Kidney epithelial cell (primary cell): ENCODE measurements around the gene RNF146. TPM values are rescaled to one million over a fixed set of nuclear protein-coding genes. Genes with fewer than 3 reads are reported as not detected.

Experiments
- DNase-seq: peaks from one replicate; pipeline ENCODE4 v3.0.0-alpha.2; 2010; ENCODE audit warnings: low read depth
- H3K27me3 ChIP-seq: 2 replicates; pipeline ENCODE4 v1.6.0; 2011; ENCODE audit warnings: low read length; ENCODE audit not compliant: control insufficient read depth, insufficient read depth
- H3K36me3 ChIP-seq: 2 replicates; pipeline ENCODE4 v1.5.1; 2011; ENCODE audit warnings: low read length; ENCODE audit not compliant: control insufficient read depth, insufficient read depth
- H3K4me3 ChIP-seq: 2 replicates; pipeline ENCODE4 v1.5.1; 2011; ENCODE audit warnings: low read depth, mild to moderate bottlenecking, control low read depth, low read length
- total RNA-seq: library from RNA; depleted of rRNA; stranded (reverse); fragments of >200 nt; gene quantifications from 2 replicates; pipeline ENCODE4 v1.2.3, GENCODE V29; 2015
- TF ChIP-seq, protein P1 (sequence below): IDR thresholded peaks from 2 replicates; pipeline ENCODE4 v1.5.1; 2011; ENCODE audit warnings: mild to moderate bottlenecking, moderate library complexity, low read length, control low read depth, inconsistent platforms; ENCODE audit not compliant: insufficient read depth, poor library complexity, severe bottlenecking

Gene RNF146
- total RNA-seq, 1 donor from 2014 or later: 36.2 TPM

DNA sequence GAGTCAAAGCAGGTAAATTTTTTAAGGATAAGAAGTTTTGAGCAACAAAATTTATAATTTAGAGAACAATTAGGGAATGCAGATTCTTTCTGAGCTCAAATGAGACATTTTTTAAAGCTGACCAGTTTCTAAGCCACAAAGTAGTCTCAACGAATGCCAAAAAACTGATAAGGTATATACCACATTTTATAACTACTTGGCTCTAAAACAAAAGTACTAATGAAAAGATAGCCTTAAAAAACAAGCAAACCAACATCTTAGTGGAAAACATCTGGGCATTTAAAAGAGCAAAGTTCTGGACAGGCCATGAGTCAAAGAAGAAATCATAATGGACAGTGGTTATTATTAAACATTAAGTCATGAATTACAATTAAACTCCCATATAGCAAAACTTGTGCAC, 23.2 kb upstream of the RNF146 start:
- no peak for DNase-seq
- no peaks in the 10 kb centered on the region for H3K27me3 ChIP-seq
- TF ChIP-seq, protein P1, sequence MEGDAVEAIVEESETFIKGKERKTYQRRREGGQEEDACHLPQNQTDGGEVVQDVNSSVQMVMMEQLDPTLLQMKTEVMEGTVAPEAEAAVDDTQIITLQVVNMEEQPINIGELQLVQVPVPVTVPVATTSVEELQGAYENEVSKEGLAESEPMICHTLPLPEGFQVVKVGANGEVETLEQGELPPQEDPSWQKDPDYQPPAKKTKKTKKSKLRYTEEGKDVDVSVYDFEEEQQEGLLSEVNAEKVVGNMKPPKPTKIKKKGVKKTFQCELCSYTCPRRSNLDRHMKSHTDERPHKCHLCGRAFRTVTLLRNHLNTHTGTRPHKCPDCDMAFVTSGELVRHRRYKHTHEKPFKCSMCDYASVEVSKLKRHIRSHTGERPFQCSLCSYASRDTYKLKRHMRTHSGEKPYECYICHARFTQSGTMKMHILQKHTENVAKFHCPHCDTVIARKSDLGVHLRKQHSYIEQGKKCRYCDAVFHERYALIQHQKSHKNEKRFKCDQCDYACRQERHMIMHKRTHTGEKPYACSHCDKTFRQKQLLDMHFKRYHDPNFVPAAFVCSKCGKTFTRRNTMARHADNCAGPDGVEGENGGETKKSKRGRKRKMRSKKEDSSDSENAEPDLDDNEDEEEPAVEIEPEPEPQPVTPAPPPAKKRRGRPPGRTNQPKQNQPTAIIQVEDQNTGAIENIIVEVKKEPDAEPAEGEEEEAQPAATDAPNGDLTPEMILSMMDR: no peak
- no peaks in the 10 kb centered on the region for H3K36me3 ChIP-seq
- H3K4me3 ChIP-seq: no peak overlapping the region

DNA sequence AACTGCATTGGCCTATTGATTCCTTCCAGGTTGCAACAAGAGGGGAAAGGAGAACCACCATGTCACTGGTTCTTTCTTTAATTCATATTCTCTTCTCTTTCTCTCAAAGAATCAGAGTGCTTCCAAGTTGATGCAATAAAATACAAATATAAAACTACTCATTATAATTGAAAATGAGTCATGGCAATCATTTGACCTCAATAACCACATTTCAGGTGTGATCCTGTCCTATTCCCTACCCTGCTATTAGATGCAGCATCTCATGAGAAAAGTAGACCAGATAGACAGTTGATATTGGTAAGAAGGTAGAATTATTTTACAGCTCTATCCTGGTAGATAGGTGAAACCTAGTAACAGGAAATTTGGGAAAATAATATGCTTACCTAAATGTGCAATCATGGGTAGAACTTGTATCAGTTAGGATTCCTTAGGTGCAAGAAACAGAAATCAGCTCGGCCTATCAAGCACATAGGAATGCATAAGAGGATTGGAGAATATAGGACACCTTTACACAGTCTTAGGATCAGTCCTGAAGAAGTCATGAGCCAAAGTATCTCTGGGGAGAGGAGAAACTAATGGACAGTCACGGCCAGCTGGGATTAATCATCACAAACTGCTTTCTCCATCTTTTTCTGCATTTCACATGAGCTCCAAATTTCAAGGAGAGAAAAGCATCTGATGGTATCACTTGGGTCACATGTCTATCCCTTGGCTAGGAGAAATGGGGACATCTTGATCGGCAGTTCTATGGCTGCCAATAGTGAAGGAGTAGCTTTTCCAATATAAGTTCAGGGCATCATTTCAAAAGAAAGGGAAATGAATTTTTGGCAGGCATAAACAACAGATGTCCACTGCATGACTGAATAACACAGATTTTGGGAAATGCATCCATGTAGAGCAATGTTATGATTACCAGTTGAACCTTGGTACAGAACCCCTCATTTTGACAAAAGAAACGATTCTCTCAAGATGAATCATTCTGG, 19.3 kb upstream of the RNF146 start:
- Histone ChIP-seq H3K4me3 (no peak overlapping the region), H3K36me3 (no peaks in the 10 kb centered on the region), H3K27me3 (no peaks in the 10 kb centered on the region)
- TF ChIP-seq, protein P1: no peak
- no peak for DNase-seq

DNA sequence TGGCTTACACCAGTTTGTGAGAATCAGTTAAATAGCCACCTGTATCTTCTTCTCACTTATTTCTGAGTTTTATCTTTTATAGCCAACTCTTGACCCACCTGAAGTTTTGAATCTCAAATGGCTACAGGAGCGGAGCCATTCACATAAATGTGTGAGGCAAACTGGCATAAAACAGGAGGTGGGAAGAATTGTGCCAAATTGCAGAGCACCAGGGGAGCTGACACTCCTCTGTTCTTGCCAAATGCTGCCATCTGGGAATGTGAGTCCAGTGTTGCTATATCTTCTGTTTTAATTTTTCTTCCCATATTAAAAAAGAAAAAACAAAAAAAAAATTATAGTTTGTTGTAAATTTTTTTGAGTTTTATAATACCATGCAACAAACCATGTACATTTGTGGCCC, 17.0 kb upstream of the RNF146 start:
- DNase-seq: no peak
- no peaks in the 10 kb centered on the region for H3K36me3 ChIP-seq
- H3K27me3 ChIP-seq: no peaks in the 10 kb centered on the region
- TF ChIP-seq, protein P1: no peak
- H3K4me3 ChIP-seq: no peak overlapping the region

DNA sequence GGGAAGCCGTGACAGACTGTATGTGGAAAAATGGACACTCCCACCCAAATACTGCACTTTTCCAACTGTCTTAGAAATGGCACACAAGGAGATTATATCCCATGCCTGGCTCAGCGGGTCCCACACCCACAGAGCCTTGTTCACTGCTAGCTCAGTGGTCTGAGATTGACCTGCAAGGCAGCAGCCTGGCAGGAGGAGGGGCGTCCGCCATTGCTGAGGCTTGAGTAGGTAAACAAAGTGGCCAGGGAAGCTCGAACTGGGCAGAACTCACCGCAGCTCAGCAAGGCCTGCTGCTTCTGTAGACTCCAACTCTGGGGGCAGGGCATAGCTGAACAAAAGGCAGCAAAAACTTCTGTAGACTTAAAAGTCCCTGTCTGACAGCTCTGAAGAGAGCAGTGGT, 11.4 kb upstream of the RNF146 start:
- DNase-seq: no peak
- TF ChIP-seq, protein P1: no peak
- Histone ChIP-seq H3K36me3 (no peaks in the 10 kb centered on the region), H3K27me3 (no peaks in the 10 kb centered on the region), H3K4me3 (no peak overlapping the region)

DNA sequence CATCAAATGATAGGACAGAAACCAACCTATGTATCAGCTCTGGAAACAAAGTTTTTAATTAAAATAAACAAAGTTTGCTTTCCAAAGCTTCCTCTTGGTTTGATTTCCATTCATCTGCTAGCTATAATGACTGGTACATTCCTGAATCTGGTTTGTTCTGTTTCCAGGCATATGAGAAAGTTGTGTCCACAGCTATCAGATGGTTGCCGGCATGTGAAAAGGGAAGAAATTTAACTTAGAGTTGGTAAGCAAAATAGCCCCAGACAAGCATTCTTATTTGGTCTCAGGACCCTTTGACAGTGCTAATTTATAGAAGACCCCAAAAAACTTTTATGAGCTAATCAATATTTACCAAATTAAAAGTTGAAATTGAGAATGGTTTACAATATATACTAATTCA, 3.8 kb upstream of the RNF146 start:
- no peak for DNase-seq
- H3K4me3 ChIP-seq: no peak overlapping the region
- no peaks in the 10 kb centered on the region for H3K36me3 ChIP-seq
- no peaks in the 10 kb centered on the region for H3K27me3 ChIP-seq
- TF ChIP-seq, protein P1: no peak

DNA sequence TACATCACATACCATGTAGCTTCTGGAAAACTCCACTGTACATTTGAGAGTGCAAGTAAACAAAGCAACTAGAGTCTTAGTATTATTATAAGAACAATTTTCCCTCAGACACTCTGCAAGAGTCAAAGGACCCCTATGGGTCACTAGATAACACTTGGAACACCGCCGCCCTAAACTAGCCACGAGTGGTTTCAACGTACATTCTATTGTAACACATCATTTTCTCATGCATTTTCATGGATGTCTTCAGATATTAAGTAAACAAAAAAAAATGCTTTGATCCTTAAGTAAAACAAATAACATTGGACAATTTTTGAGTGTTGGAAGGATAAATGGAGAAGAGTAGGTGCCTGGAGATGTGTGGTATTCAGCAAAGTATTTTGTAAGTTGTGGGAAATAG, 3.2 kb upstream of the RNF146 start:
- no peak overlapping the region for H3K4me3 ChIP-seq
- no peaks in the 10 kb centered on the region for H3K36me3 ChIP-seq
- no peak for DNase-seq
- TF ChIP-seq, protein P1: no peak
- H3K27me3 ChIP-seq: no peaks in the 10 kb centered on the region
